GM19467 (cell line): ENCODE measurements around the gene SDC3.

ENCODE experiments used
- ATAC-seq: cut with Tn5 transposase; IDR thresholded peaks from one replicate; pipeline ENCODE4 v1.9.1; 2021; ENCODE audit warnings: mild to moderate bottlenecking, moderate library complexity; ENCODE audit not compliant: unreplicated experiment

SDC3 gene

GRCh38 chr1:30891227-30891552 lies 17.4 kb downstream of the SDC3 start:
- no peak for ATAC-seq

GRCh38 chr1:30890502-30891226 lies 17.9 kb downstream of the SDC3 start:
- no peak for ATAC-seq

GRCh38 chr1:30889511-30889910 lies 19.0 kb downstream of the SDC3 start:
- no peak for ATAC-seq

- ATAC-seq: no peak
Measured at GRCh38 chr1:30888975-30889374, 19.6 kb downstream of the SDC3 start.

- ATAC-seq: no peak
Measured at GRCh38 chr1:30888391-30888790, 20.2 kb downstream of the SDC3 start.

GRCh38 chr1:30887485-30888315 lies 20.9 kb downstream of the SDC3 start:
- no peak for ATAC-seq

- ATAC-seq: no peak
Measured at GRCh38 chr1:30886710-30887428, 21.7 kb downstream of the SDC3 start.

GRCh38 chr1:30885570-30886522 lies 22.7 kb downstream of the SDC3 start:
- no peak for ATAC-seq

GRCh38 chr1:30884723-30885122 lies 23.8 kb downstream of the SDC3 start:
- ATAC-seq: no peak

GRCh38 chr1:30883389-30884172 lies 25.0 kb downstream of the SDC3 start:
- no peak for ATAC-seq

- ATAC-seq: no peak
Measured at GRCh38 chr1:30882678-30883388, 25.7 kb downstream of the SDC3 start.

- ATAC-seq: peak; percentile 74
Measured at GRCh38 chr1:30881319-30882181, 27.0 kb downstream of the SDC3 start.

GRCh38 chr1:30880678-30881318 lies 27.8 kb downstream of the SDC3 start:
- peak; percentile 15 for ATAC-seq

GRCh38 chr1:30879940-30880677 lies 28.4 kb downstream of the SDC3 start:
- ATAC-seq: no peak

- ATAC-seq: no peak
Measured at GRCh38 chr1:30879126-30879786, 29.3 kb downstream of the SDC3 start.

- ATAC-seq: no peak
Measured at GRCh38 chr1:30878559-30878958, 30.0 kb downstream of the SDC3 start.

GRCh38 chr1:30878016-30878415 lies 30.5 kb downstream of the SDC3 start:
- ATAC-seq: no peak
